Heart left ventricle (tissue), 16 donors: ENCODE measurements around the gene PHF21A. TPM values are rescaled to one million over a fixed set of nuclear protein-coding genes. Genes with fewer than 3 reads are reported as not detected.
"Not testable (repeated sequence)": the region's sequence is repeated elsewhere in the genome, so short reads cannot be mapped to it uniquely, and the experiment has no call there.

ENCODE experiments used
- ATAC-seq, 4 donors: fragments of 200-7000 bp; cut with Tn5 transposase; one replicate each; pipeline ENCODE4 v1.9.1; 2020 to 2022; ENCODE audit warnings: moderate library complexity in 4 of 4, mild to moderate bottlenecking in 3 of 4, moderate number of reproducible peaks in 1 of 4
- DNase-seq, 5 donors: peaks; one replicate each; pipeline ENCODE4 v3.0.0-alpha.2; 2020
- H3K27ac ChIP-seq, 12 donors: fragments of 200-600 bp; sonication (generic) in 4 of 12; one replicate each; pipeline versions ENCODE4 v1.5.0 to v1.8.0; 2016 to 2022; ENCODE audit warnings: mild to moderate bottlenecking in 2 of 12
- H3K27me3 ChIP-seq, 9 donors: fragments of 200-600 bp; sonication (generic) in 2 of 9; one replicate each; pipeline versions ENCODE4 v1.5.1 to v1.8.0; 2016 to 2022; ENCODE audit warnings: mild to moderate bottlenecking in 3 of 9
- H3K36me3 ChIP-seq, 9 donors: fragments of 200-600 bp; sonication (generic) in 2 of 9; one replicate each; pipeline versions ENCODE4 v1.5.0 to v1.8.0; 2018 to 2022; ENCODE audit warnings: mild to moderate bottlenecking in 2 of 9
- H3K4me1 ChIP-seq, 12 donors: fragments of 200-600 bp; sonication (generic) in 4 of 12; one replicate each; pipeline versions ENCODE4 v1.5.0 to v1.8.0; 2016 to 2022; ENCODE audit warnings: mild to moderate bottlenecking in 3 of 12
- H3K4me3 ChIP-seq, 12 donors: fragments of 200-600 bp; sonication (generic) in 4 of 12; one replicate each; pipeline versions ENCODE4 v1.5.0 to v1.8.0; 2017 to 2022; ENCODE audit warnings: mild to moderate bottlenecking in 9 of 12, moderate library complexity in 4 of 12
- H3K9me3 ChIP-seq, 12 donors: fragments of 200-600 bp; sonication (generic) in 4 of 12; one replicate each; pipeline versions ENCODE4 v1.5.0 to v1.8.0; 2016 to 2022; ENCODE audit warnings: mild to moderate bottlenecking in 1 of 12
- POLR2A ChIP-seq, 2 donors: fragments of 450-650 bp; IDR thresholded peaks; one replicate each; pipeline ENCODE4 v1.6.1; 2017; ENCODE audit warnings: antibody characterized with exemption in 2 of 2, mild to moderate bottlenecking in 2 of 2, moderate library complexity in 2 of 2
- WGBS, 4 donors: extraction: QIAGEN DNeasy Blood & Tissue Kit in 2 of 4; methylation state at CpG; one replicate each; pipeline versions ENCODE4 v1.1.5 to v1.1.7; 2013 to 2018; 5-methylcytosine and 5-hydroxymethylcytosine counted together
- intact Hi-C, 10 donors: fragments of 100-400 bp; cut with DNase I; formaldehyde crosslinking; loops; one replicate each; pipeline versions ENCODE4 v1.11.1 to v1.14.2; 2022
- polyA plus RNA-seq, 2 donors: library from polyadenylated mRNA; stranded (reverse); fragments of 200-250 nt; gene quantifications; one replicate each; pipeline ENCODE4 v1.2.3, GENCODE V29; 2013
- total RNA-seq, 9 donors: library from RNA; depleted of rRNA in 2 of 9; stranded (reverse); fragments of >200 nt in 2 of 9; fragmentation: NEBNext Ultra II Directional in 3 of 9; extraction: Animal tissue kit (Norgen Biotek cat#: 25700) in 3 of 9; gene quantifications; one replicate each; pipeline versions ENCODE4 v1.1.0 to v1.2.4, GENCODE V29; 2016 to 2023
- TF ChIP-seq, protein P1 (sequence below), 12 donors: fragments of 200-600 bp; sonication (generic) in 4 of 12; IDR thresholded peaks; one replicate each; pipeline versions ENCODE4 v1.5.0 to v1.8.0; 2018 to 2022; ENCODE audit warnings: antibody characterized with exemption in 12 of 12, mild to moderate bottlenecking in 5 of 12
- donor health status: ischemic (EF 13 %, LVEDD 7.1; RV severe dilation, severe dysfunction).
- donor health status: healthy with polysubstance abuse.
- donor health status: DM: no; HTN: yes; CAD: no.
- donor health status: DM: no; HTN: no; CAD: no.
- donor health status: ischemic (EF 25% LVEDD 6.9; RV normal size, moderate dysfunction).
- donor health status: ischemic (EF 25% LVEDD 5.7; RV mildly dilated, moderate dysfunction).
- donor health status: healthy.
- donor health status: DM: yes; HTN: yes; CAD: no.
- donor health status: ischemic (EF 35%, LVEDD 5.7; RV mildly dilated, moderate dysfunction).
- donor health status: nonischemic (EF 11% LVEDD 7.7; RV severe dilation, severe dysfunction).
- donor health status: DM: yes; HTN: yes; CAD: no.
- donor health status: PGD.
- donor health status: ischemic (EF 29% LVEDD 5.4; RV normal size, mild dysfunction).
- donor health status: nonischemic (EF 23%, LVEDD 6.1; RV moderate dilation, normal function).

The PHF21A gene
- total and polyA plus RNA-seq, 11 donors: 16.5 to 45.9 (median 36.1) TPM

- Histone ChIP-seq H3K27ac (no peak overlapping the region), H3K36me3 (peaks cover 0 to 31% (median 20%) of the 10 kb centered on the region in 9 donors), H3K9me3 (no peaks in the 10 kb centered on the region), H3K27me3 (no peaks in the 10 kb centered on the region), H3K4me1 (peaks cover 0 to 10% (median 1%) of the 10 kb centered on the region in 12 donors), H3K4me3 (no peak overlapping the region)
- intact Hi-C loops: no loop called here
- no peak for DNase-seq
- TF ChIP-seq POLR2A (IDR thresholded peaks at IDR 0.05): no peak
- TF ChIP-seq, protein P1, sequence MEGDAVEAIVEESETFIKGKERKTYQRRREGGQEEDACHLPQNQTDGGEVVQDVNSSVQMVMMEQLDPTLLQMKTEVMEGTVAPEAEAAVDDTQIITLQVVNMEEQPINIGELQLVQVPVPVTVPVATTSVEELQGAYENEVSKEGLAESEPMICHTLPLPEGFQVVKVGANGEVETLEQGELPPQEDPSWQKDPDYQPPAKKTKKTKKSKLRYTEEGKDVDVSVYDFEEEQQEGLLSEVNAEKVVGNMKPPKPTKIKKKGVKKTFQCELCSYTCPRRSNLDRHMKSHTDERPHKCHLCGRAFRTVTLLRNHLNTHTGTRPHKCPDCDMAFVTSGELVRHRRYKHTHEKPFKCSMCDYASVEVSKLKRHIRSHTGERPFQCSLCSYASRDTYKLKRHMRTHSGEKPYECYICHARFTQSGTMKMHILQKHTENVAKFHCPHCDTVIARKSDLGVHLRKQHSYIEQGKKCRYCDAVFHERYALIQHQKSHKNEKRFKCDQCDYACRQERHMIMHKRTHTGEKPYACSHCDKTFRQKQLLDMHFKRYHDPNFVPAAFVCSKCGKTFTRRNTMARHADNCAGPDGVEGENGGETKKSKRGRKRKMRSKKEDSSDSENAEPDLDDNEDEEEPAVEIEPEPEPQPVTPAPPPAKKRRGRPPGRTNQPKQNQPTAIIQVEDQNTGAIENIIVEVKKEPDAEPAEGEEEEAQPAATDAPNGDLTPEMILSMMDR (IDR thresholded peaks at IDR 0.05): no peak
- 63 to 83% (median 66%) methylated on average over 16 to 19 of the region's 19 CpGs for WGBS, 4 donors
- ATAC-seq: peak in 2 of 4 donors; percentile 2 to 6
Measured at GRCh38 chr11:45906096-45906682, 215.1 kb downstream of the PHF21A start.

DNA sequence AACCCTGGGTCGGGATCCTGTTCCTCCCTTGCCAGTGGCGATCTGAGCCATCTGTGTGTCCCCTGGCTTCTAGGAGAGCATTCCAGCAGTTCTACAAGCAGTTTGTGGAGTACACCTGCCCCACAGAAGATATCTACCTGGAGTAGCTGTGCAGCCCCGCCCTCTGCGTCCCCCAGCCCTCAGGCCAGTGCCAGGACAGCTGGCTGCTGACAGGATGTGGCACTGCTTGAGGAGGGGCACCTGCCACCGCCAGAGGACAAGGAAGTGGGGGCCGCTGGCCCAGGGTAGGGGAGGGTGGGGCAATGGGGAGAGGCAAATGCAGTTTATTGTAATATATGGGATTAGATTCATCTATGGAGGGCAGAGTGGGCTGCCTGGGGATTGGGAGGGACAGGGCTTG is 215.7 kb downstream of the PHF21A start:
- intact Hi-C loops, ATAC-seq, H3K27me3 ChIP-seq, DNase-seq, H3K4me3 ChIP-seq, H3K9me3 ChIP-seq, H3K27ac ChIP-seq: not testable (repeated sequence)
- Histone ChIP-seq H3K4me1 (peaks cover 5 to 16% (median 8%) of the 10 kb centered on the region in 12 donors), H3K36me3 (peaks cover 0 to 27% (median 14%) of the 10 kb centered on the region in 9 donors)
- 82 to 89% (median 84%) methylated on average over 5 to 6 of the region's 6 CpGs for WGBS, 4 donors

DNA sequence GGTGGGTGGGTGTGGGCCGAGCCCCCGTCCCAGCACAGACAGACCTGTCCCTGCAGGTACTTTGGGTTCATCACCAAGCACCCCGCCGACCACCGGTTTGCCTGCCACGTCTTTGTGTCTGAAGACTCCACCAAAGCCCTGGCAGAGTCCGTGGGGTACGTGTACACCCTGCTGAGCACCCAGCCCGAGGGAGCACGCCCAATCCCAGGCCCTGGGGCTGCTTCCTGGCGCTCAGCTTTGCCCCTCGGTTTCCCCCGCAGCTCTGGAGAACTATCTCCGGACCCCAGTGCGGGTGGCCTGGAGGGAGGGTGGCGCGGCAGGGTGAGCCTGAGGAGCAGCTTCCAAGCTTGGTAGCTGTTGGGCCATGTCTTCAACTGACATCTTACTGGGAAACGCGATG is 216.2 kb downstream of the PHF21A start:
- intact Hi-C loops: no loop called here
- no peak for ATAC-seq
- peaks cover 0 to 8% (median 0%) of the 10 kb centered on the region in 9 donors for H3K27me3 ChIP-seq
- H3K27ac ChIP-seq: no peak overlapping the region
- H3K9me3 ChIP-seq: no peaks in the 10 kb centered on the region
- TF ChIP-seq, protein P1 (IDR thresholded peaks at IDR 0.05): no peak
- no peak for TF ChIP-seq POLR2A (IDR thresholded peaks at IDR 0.05)
- DNase-seq: no peak
- H3K4me3 ChIP-seq: no peak overlapping the region
- 92 to 96% (median 94%) methylated on average over 17 to 19 of the region's 19 CpGs for WGBS, 4 donors
- H3K36me3 ChIP-seq: peaks cover 0 to 25% (median 9%) of the 10 kb centered on the region in 9 donors
- H3K4me1 ChIP-seq: peaks cover 5 to 21% (median 11%) of the 10 kb centered on the region in 12 donors

DNA sequence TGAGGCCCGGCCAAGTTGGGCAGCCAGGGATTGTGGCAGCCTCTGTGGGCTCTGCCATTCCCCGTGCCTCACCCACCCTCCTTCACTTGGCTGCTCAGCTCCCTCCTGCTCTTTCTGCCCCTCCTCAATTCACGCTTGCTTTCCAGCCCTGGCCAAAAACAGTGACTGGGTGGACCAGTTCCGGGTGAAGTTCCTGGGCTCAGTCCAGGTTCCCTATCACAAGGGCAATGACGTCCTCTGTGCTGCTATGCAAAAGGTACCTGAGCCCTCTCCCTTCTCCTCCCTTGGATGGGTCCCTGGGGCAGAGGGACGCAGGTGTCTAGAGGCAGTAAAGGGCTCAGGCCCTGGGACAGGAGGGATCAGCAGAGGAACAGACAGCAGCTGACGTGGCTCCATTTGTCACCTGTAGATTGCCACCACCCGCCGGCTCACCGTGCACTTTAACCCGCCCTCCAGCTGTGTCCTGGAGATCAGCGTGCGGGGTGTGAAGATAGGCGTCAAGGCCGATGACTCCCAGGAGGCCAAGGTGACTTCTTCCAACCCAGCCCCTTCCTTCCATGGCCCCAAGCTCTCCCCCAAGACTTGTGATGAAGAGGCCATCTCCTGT is 216.8 kb downstream of the PHF21A start:
- no peak overlapping the region for H3K4me3 ChIP-seq
- peaks cover 5 to 28% (median 14%) of the 10 kb centered on the region in 12 donors for H3K4me1 ChIP-seq
- no peak for ATAC-seq
- H3K36me3 ChIP-seq: peaks cover 0 to 18% (median 3%) of the 10 kb centered on the region in 9 donors
- intact Hi-C loops: no loop called here
- no peaks in the 10 kb centered on the region for H3K9me3 ChIP-seq
- H3K27me3 ChIP-seq: peaks cover 0 to 13% (median 0%) of the 10 kb centered on the region in 9 donors
- TF ChIP-seq POLR2A (IDR thresholded peaks at IDR 0.05): no peak
- TF ChIP-seq, protein P1 (IDR thresholded peaks at IDR 0.05): no peak
- H3K27ac ChIP-seq: no peak overlapping the region
- DNase-seq: no peak
- WGBS, 4 donors: 82 to 84% (median 83%) methylated on average over 15 of the region's 15 CpGs
